GM21723 (cell line): ENCODE results near the gene GNAZ.

Experiments
- ATAC-seq: cut with Tn5 transposase; IDR thresholded peaks from one replicate; pipeline ENCODE4 v1.9.1; 2021; ENCODE audit warnings: mild to moderate bottlenecking, moderate library complexity; ENCODE audit not compliant: unreplicated experiment

The GNAZ gene

GRCh38 chr22:23063539-23064380, 6.6 kb upstream of the GNAZ start:
- no peak for ATAC-seq

GRCh38 chr22:23064381-23065068, 5.8 kb upstream of the GNAZ start:
- no peak for ATAC-seq

GRCh38 chr22:23065069-23065451, 5.3 kb upstream of the GNAZ start:
- no peak for ATAC-seq

- no peak for ATAC-seq
Measured at GRCh38 chr22:23065495-23066122, 4.7 kb upstream of the GNAZ start.

- no peak for ATAC-seq
Measured at GRCh38 chr22:23066200-23067022, 3.9 kb upstream of the GNAZ start.

- no peak for ATAC-seq
Measured at GRCh38 chr22:23067023-23067650, 3.2 kb upstream of the GNAZ start.

GRCh38 chr22:23067691-23068090, 2.6 kb upstream of the GNAZ start:
- ATAC-seq, result no peak

GRCh38 chr22:23068096-23068831, 2.1 kb upstream of the GNAZ start:
- ATAC-seq, result no peak

GRCh38 chr22:23068832-23069385, 1.4 kb upstream of the GNAZ start:
- no peak for ATAC-seq

GRCh38 chr22:23069502-23070357, 589 bp upstream of the GNAZ start:
- peak; percentile 69 for ATAC-seq

- no peak for ATAC-seq
Measured at GRCh38 chr22:23071230-23072076, 1.1 kb downstream of the GNAZ start.

- ATAC-seq, result no peak
Measured at GRCh38 chr22:23072077-23072910, 2.0 kb downstream of the GNAZ start.

GRCh38 chr22:23072911-23073491, 2.7 kb downstream of the GNAZ start:
- no peak for ATAC-seq

GRCh38 chr22:23073526-23074229, 3.4 kb downstream of the GNAZ start:
- no peak for ATAC-seq

GRCh38 chr22:23074451-23074850, 4.1 kb downstream of the GNAZ start:
- ATAC-seq, result no peak

GRCh38 chr22:23075050-23075449, 4.7 kb downstream of the GNAZ start:
- no peak for ATAC-seq
